ENCODE results near the gene LZIC.

GRCh38 chr1:9900142-9901043, 42.8 kb downstream of the LZIC start:
- TF ChIP-seq CTCF (IDR thresholded peaks at IDR 0.05) (no peak), POLR2A (IDR thresholded peaks at IDR 0.05) (peak in 1 of 2 donors; percentile 36)
